Adrenal gland (tissue), 5 donors: ENCODE results near the gene SRRM1.

Experiments
- POLR2A ChIP-seq, 2 donors: fragments of 450-650 bp; IDR thresholded peaks; one replicate each; pipeline ENCODE4 v1.6.1; 2017; ENCODE audit warnings: antibody characterized with exemption in 2 of 2, mild to moderate bottlenecking in 2 of 2, moderate library complexity in 1 of 2
- TF ChIP-seq, protein P1 (sequence below), 6 experiments: fragments of 450-650 bp in 4 of 6; fragments of 200-600 bp in 2 of 6; sonication (generic) in 1 of 6; IDR thresholded peaks; 1 replicate in 5 of 6; 2 replicates in 1 of 6; pipeline versions ENCODE4 v1.5.1 to v1.8.0; 2016 to 2021; ENCODE audit warnings: antibody characterized with exemption in 6 of 6, mild to moderate bottlenecking in 2 of 6, moderate library complexity in 1 of 6
- donor health status: DM: no; HTN: no; CAD: no.

- TF ChIP-seq, protein P1, sequence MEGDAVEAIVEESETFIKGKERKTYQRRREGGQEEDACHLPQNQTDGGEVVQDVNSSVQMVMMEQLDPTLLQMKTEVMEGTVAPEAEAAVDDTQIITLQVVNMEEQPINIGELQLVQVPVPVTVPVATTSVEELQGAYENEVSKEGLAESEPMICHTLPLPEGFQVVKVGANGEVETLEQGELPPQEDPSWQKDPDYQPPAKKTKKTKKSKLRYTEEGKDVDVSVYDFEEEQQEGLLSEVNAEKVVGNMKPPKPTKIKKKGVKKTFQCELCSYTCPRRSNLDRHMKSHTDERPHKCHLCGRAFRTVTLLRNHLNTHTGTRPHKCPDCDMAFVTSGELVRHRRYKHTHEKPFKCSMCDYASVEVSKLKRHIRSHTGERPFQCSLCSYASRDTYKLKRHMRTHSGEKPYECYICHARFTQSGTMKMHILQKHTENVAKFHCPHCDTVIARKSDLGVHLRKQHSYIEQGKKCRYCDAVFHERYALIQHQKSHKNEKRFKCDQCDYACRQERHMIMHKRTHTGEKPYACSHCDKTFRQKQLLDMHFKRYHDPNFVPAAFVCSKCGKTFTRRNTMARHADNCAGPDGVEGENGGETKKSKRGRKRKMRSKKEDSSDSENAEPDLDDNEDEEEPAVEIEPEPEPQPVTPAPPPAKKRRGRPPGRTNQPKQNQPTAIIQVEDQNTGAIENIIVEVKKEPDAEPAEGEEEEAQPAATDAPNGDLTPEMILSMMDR (IDR thresholded peaks at IDR 0.05) = no peak
- TF ChIP-seq POLR2A (IDR thresholded peaks at IDR 0.05) = no peak
Measured at GRCh38 chr1:24717887-24718650, 75.0 kb downstream of the SRRM1 start.
